ENCODE measurements around the gene ZNF793.

GRCh38 chr19:37511186-37511585 is 4.4 kb downstream of the ZNF793 start:
- TF ChIP-seq CTCF (IDR thresholded peaks at IDR 0.05) (no peak), POLR2A (IDR thresholded peaks at IDR 0.05) (no peak)
